ENCODE measurements around the gene DMD.

GRCh38 chrX:31661280-31661810, 1550.0 kb downstream of the DMD start:
- TF ChIP-seq CTCF (IDR thresholded peaks at IDR 0.05) = no peak
- no peak for TF ChIP-seq POLR2AphosphoS5 (IDR thresholded peaks at IDR 0.05)
- no peak for TF ChIP-seq POLR2A (IDR thresholded peaks at IDR 0.05)
